Measurements from ENCODE around the gene NKD2.

Gene NKD2

DNA sequence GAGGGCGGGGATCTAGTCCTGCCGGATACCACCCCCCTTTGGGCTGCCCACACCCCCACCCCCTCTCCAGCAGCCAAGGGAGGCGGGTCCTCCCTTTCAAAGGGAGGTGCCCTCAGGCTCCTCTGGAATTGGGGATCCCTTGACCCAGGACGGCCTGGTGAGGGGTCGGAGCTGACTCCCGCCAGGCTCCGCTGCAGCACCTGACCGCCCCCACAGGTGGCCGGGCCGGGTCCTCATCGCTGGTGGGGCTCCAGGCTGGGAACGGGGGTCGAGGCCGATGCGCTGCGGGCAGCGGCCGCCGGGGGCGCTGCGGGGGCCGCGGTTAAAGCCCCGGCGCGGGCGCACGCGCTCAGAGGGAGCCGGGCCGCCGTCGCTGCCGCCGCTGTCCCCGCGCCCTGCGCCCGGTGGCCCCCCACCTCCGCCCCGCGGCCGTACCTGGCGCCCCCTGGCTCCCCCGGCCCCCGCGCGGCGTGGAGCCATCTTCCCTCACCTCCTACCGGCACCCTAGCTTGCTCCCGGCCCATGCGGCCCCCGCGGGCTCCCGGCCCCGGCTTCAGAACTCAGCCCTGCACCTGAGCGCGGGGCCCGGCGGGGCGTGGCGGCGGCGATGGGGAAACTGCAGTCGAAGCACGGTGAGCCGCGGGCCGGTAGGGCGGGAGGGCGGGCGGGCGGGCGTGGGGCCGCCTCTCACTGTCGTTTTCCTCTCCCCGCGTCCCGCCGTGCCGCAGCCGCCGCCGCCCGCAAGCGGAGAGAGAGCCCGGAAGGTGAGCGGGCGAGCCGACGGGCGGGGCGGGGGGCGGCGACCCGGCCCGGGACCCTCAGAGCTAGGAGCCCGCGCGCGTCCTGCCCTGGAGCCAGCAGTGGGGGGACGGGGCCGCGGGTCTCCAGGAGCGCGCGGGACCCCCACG, at the start of gene NKD2:
NKD2 (plus strand) TSS at position 352 of the 908 bp plus-strand sequence; CDS start at position 608, 256 bp downstream.
- no peak for ATAC-seq
- Mint-ChIP-seq H3K36me3 (no peaks in the 10 kb centered on the region), H3K4me1 (peaks cover 32% of the 10 kb centered on the region), H3K27me3 (peaks cover 80% of the 10 kb centered on the region), H3K4me3 (peak within 1 kb of the TSS; percentile 30), H3K9me3 (no peaks in the 10 kb centered on the region), H3K27ac (no peak within 1 kb of the TSS)

DNA sequence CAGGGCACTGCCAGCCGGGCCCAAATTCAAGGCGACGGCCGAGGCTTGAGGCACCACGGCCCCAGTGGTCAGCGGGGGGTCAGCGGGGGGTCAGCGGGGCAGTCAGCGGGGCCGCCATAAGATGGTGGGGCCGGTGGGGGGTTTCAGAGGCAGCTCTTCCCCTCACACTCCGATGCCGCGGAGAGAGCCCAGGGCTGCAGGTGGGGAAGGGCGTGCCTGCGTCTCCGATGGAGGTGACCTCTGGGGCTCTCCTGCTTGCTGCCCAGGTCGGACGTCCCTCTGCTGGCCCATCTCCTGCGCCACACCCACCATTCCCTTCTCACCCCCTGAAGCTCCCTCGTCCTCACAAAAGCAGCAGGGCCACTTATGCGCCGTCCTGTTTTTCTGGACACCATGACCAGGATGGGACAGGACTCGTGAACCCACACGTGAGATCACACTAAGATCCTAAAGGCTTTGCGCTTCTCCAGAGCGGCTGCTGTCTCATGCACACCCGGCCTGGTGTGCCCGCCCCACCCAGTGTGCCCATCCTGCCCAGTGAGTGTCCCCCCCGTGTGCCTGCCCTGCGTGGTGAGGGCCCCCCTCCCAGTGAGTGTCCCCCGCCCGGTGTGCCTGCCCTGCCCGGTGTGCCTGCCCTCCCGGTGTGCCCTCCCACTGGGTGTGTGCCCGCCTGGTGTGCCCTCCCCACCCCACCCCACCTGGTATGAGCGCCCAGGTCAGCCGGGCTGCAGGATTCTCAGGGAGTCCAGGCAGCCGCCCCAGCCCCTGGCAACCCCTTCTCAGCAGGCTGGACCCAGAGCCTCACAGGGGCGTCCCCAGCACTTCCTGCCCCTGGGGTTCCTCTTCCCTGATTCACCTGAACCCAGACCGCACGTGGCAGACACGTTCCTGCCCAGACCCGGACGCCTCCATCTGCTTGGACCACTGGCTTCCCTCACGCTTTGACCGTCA, 48.7 kb upstream of the NKD2 start:
- Mint-ChIP-seq H3K4me1 (peaks cover 32% of the 10 kb centered on the region), H3K9me3 (no peaks in the 10 kb centered on the region), H3K4me3 (no peak overlapping the region), H3K27me3 (peaks cover 80% of the 10 kb centered on the region), H3K27ac (no peak overlapping the region), H3K36me3 (no peaks in the 10 kb centered on the region)
- peak; percentile 5 for ATAC-seq

GRCh38 chr5:960551-960950, 48.1 kb upstream of the NKD2 start:
- H3K27ac Mint-ChIP-seq = no peak overlapping the region
- H3K4me1 Mint-ChIP-seq = peaks cover 32% of the 10 kb centered on the region
- H3K27me3 Mint-ChIP-seq = peaks cover 80% of the 10 kb centered on the region
- no peaks in the 10 kb centered on the region for H3K36me3 Mint-ChIP-seq
- H3K4me3 Mint-ChIP-seq = no peak overlapping the region
- no peaks in the 10 kb centered on the region for H3K9me3 Mint-ChIP-seq
- no peak for ATAC-seq

DNA sequence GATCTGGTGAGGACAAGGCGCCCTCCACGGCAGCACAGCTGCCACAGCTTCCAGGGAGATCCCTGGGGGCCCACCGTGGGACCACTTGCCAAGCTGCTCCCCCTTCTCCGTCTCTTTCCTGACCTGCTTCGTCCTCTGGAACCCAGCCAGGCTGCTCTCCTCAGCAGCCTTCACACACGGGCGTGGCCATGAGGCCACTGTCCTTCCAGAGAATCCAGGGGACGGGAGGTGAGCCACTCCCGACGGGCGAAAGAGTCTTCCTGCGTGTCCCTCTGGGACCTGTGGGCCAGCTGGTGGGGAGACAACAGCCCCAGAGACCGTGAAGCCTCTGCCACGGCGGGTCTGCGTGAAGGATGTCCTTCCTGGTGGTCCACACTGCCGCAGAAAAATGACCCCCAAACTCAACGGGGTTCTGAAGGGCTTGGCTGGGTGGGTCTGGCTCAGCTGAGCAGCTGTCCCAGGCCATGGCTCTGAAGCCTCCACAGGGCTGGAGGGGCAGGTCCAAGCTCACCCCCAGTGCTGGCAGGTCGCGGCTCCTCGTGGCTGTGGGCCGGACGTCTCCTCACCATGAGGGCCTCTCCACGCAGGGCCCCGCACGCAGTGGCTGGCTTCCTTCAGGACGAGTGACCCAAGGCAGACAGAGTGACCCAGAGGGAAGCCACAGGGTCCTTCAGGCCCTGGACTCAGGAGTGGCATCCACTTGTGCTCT, 47.4 kb upstream of the NKD2 start:
- H3K36me3 Mint-ChIP-seq = no peaks in the 10 kb centered on the region
- no peak overlapping the region for H3K27ac Mint-ChIP-seq
- H3K9me3 Mint-ChIP-seq = no peaks in the 10 kb centered on the region
- H3K4me1 Mint-ChIP-seq = peaks cover 32% of the 10 kb centered on the region
- ATAC-seq = no peak
- no peak overlapping the region for H3K4me3 Mint-ChIP-seq
- H3K27me3 Mint-ChIP-seq = peaks cover 80% of the 10 kb centered on the region

- Mint-ChIP-seq H3K9me3 (no peaks in the 10 kb centered on the region), H3K27ac (no peak overlapping the region), H3K4me1 (peaks cover 31% of the 10 kb centered on the region), H3K36me3 (no peaks in the 10 kb centered on the region), H3K27me3 (peaks cover 81% of the 10 kb centered on the region), H3K4me3 (no peak overlapping the region)
- no peak for ATAC-seq
Observed at GRCh38 chr5:961711-962240, 46.8 kb upstream of the NKD2 start.

DNA sequence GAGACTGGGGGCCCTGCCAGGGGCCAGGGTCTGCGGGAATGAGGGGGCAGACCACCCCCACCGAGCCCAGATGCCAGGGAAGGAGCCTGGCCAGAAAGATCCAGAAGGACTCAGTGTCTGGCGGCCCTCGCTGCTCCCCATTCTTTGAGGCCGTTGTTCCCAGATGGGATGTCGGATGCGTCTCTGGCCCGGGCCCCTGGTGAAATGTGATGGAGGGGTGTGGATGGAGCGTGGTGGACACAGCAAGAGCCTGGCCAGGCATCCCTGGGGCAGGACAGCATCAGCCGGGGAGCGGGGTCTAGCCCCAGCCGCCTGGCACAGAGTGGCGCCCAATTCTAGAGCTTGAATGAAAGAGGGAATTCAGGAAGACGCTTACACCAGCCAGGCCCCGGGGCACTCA, 46.2 kb upstream of the NKD2 start:
- H3K9me3 Mint-ChIP-seq = no peaks in the 10 kb centered on the region
- no peak overlapping the region for H3K4me3 Mint-ChIP-seq

DNA sequence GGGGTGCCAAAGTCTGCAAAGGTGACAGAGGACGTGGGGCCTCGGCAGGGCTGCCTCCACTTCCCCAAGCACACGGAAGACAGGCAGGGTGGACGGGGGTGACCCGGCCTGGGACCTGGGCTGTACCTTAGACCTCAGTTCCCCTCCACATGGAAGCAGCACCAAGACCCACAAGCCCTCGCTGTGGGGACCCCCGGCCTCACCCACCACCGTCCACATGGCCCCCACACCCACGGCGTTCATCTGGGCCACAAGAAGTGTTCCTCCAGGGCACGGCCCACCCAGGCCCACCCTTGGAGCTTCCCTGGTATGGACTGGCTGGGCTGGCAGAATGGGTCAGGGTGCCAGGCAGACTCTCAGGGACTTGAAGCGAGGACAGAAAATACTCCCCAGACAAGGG, 45.8 kb upstream of the NKD2 start:
- no peak for ATAC-seq
- no peak overlapping the region for H3K27ac Mint-ChIP-seq
- peaks cover 88% of the 10 kb centered on the region for H3K27me3 Mint-ChIP-seq
- no peaks in the 10 kb centered on the region for H3K36me3 Mint-ChIP-seq
- no peak overlapping the region for H3K4me3 Mint-ChIP-seq
- no peaks in the 10 kb centered on the region for H3K9me3 Mint-ChIP-seq
- H3K4me1 Mint-ChIP-seq = peaks cover 28% of the 10 kb centered on the region

More for the DNA sequence above, 46.2 kb upstream of the NKD2 start:
- peaks cover 84% of the 10 kb centered on the region for H3K27me3 Mint-ChIP-seq
- peaks cover 28% of the 10 kb centered on the region for H3K4me1 Mint-ChIP-seq
- ATAC-seq = no peak
- H3K36me3 Mint-ChIP-seq = no peaks in the 10 kb centered on the region
- no peak overlapping the region for H3K27ac Mint-ChIP-seq

DNA sequence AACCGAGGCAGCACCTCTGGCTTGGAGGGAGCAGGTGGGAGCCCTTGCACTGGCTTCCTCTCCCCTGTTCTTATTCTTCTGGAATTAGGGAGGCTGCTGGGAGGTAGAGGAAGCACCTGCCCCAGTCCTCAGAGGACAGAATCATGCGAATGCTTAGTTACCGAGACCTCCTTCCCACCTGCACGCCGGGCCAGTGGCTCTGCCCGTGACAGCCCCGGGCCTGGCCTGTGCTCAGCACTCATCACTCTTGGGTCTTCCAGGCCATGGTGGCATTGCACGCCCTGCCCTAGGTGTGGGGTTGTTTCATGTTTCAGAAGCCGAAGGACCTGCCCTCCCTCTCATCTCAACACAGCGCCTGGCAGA, 45.3 kb upstream of the NKD2 start:
- Mint-ChIP-seq H3K9me3 (no peaks in the 10 kb centered on the region), H3K4me3 (no peak overlapping the region), H3K4me1 (peaks cover 28% of the 10 kb centered on the region), H3K36me3 (no peaks in the 10 kb centered on the region), H3K27me3 (peaks cover 93% of the 10 kb centered on the region), H3K27ac (peak overlapping the region; percentile 62)
- ATAC-seq = no peak

GRCh38 chr5:963673-964531, 44.7 kb upstream of the NKD2 start:
- Mint-ChIP-seq H3K4me3 (peak overlapping the region; percentile 33), H3K4me1 (peaks cover 28% of the 10 kb centered on the region), H3K36me3 (no peaks in the 10 kb centered on the region), H3K27me3 (peaks cover 99% of the 10 kb centered on the region), H3K9me3 (no peaks in the 10 kb centered on the region), H3K27ac (peak overlapping the region; percentile 62)
- peak; percentile 78 for ATAC-seq

GRCh38 chr5:964821-965220, 43.8 kb upstream of the NKD2 start:
- Mint-ChIP-seq H3K27ac (peak overlapping the region; percentile 62), H3K9me3 (no peaks in the 10 kb centered on the region), H3K4me1 (peaks cover 28% of the 10 kb centered on the region), H3K4me3 (no peak overlapping the region), H3K27me3 (peaks cover 100% of the 10 kb centered on the region), H3K36me3 (no peaks in the 10 kb centered on the region)
- no peak for ATAC-seq

GRCh38 chr5:965604-966344, 42.8 kb upstream of the NKD2 start:
- no peak for ATAC-seq
- no peaks in the 10 kb centered on the region for H3K9me3 Mint-ChIP-seq
- H3K4me3 Mint-ChIP-seq = no peak overlapping the region
- H3K27me3 Mint-ChIP-seq = peaks cover 96% of the 10 kb centered on the region
- peaks cover 23% of the 10 kb centered on the region for H3K4me1 Mint-ChIP-seq
- no peaks in the 10 kb centered on the region for H3K36me3 Mint-ChIP-seq
- H3K27ac Mint-ChIP-seq = no peak overlapping the region

DNA sequence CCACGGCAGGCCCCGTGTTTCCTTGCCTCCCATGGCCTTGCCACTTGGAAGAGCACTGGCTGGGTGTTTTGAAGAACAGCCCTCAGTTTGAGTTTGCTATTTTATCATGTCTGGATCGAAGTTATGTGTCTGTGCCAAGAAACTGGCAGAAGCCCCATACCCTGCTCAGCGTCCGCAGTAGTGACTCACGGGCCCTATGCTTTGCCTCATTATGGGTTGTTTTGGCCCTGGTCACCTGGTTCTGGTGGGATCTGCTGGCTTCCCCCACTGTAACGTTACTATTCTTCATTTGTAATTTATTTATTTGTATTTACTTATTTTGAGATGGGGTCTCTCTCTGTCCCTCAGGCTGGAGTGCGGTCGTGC, 42.3 kb upstream of the NKD2 start:
- Mint-ChIP-seq H3K36me3 (no peaks in the 10 kb centered on the region), H3K27ac (no peak overlapping the region), H3K4me3 (no peak overlapping the region), H3K4me1 (peaks cover 19% of the 10 kb centered on the region), H3K27me3 (peaks cover 96% of the 10 kb centered on the region), H3K9me3 (peaks cover 5% of the 10 kb centered on the region)
- ATAC-seq = no peak

- H3K9me3 Mint-ChIP-seq = peaks cover 7% of the 10 kb centered on the region
- H3K4me1 Mint-ChIP-seq = peaks cover 19% of the 10 kb centered on the region
- H3K27ac Mint-ChIP-seq = no peak overlapping the region
- no peak for ATAC-seq
- no peaks in the 10 kb centered on the region for H3K36me3 Mint-ChIP-seq
- no peak overlapping the region for H3K4me3 Mint-ChIP-seq
- H3K27me3 Mint-ChIP-seq = peaks cover 96% of the 10 kb centered on the region
Observed at GRCh38 chr5:966941-967340, 41.7 kb upstream of the NKD2 start.

All from stimulated activated memory B cell treated with anti-CD40 and anti-IgM and Interleukin-4, amounts not matched to agents 10 μg/mL and 1 μg/mL and 100 μg/mL, for 72 hours (primary cell).